GM18868 (cell line): Measurements from ENCODE around the gene ZC3H4.
"Not testable (repeated sequence)": the region's sequence is repeated elsewhere in the genome, so short reads cannot be mapped to it uniquely, and the experiment has no call there.

ENCODE experiments used
- ATAC-seq: cut with Tn5 transposase; IDR thresholded peaks from one replicate; pipeline ENCODE4 v1.9.1; 2021; ENCODE audit warnings: mild to moderate bottlenecking, moderate library complexity; ENCODE audit not compliant: unreplicated experiment

Gene ZC3H4

DNA sequence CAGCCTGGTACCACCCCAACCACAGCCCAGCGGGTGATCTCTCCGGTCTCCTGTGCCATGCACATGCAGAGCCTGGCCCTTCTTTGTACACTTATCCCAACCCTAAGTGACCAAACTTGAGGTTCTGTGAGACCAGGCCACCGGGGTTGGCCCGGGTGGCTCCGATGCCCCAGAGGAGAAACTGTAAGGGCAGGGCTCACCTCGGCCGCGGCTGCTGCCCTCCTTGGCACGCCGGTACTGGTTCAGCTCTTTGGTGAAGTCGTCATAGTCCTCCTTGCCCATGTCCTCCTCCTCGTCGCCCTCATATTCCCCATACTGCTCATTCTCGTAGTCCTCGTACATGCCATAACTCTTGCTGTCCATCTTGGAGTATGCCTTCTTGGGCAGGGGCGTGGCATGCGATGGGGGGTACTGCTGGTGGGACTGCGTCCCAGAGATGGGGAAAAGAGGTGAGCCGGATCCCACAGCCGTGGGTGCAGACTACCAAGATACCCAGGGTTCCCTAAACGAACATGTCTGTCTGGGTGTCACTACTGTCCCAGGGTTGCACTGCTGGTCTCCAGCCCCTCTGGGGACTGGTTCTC is 23.7 kb downstream of the ZC3H4 start:
- ATAC-seq: no peak

GRCh38 chr19:47086280-47086679 is 27.3 kb downstream of the ZC3H4 start:
- ATAC-seq: no peak

DNA sequence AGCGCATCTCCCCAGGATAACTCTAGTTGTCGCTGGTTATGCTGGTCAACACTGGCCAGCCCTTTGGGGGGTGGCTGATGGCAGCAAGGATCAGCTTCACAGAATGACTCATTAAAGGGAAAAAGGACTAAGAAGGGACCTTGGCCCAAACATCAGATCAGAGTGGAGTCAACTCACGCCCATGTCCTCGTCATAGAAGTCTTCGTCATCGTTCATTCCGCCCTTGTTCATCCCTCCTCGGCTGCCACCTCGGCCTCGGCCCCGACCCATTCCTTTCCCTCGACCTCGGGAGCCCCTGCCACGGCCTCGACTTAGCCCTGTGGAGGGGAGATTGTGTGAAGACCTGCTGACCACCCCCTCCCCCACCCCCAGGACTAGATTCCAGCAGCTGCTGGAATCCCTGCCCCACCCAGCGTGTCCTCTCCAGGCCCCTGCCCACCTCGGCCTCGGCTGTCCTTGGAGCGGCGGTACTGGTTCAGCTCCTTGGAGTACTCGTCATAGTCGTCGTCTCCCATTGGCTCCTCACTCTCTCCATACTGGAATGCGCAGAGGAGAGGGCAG is 28.6 kb downstream of the ZC3H4 start:
- no peak for ATAC-seq

DNA sequence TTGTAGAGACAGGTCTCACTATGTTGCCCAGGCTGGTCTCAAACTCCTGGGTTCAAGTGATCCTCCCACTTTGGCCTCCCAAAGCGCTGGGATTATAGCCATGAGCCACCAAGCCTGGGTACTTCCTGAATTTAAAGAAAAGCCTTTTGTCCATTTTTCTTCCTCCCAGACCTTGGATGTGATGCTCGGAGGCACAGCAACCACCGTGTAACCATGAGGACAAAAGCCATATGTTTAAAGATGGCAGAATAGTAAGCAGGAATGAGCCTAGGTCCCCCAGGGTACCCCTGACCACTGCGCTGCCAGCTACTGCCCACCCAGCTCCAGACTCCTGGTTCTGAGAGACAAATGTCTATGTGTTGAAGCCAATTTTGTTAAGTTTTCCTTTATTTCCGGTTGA is 31.1 kb downstream of the ZC3H4 start:
- ATAC-seq: no peak

- no peak for ATAC-seq
Measured at GRCh38 chr19:47081095-47081494, 32.5 kb downstream of the ZC3H4 start.

DNA sequence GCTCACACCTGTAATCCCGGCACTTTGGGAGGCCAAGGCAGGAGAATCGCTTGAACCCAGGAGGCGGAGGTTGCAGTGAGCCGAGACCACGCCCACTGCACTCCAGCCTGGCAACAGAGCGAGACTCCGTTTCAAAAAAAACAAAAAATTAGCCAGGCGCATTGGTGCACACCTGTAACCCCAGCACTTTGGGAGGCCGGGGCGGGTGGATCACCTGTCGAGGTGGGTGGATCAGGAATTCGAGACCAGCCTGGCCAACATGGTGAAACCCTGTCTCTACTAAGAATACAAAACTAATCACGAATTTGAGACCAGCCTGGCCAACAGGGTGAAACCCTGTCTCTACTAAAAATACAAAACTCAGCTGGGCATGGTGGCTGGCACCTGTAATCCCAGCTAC is 35.2 kb downstream of the ZC3H4 start:
- not testable (repeated sequence) for ATAC-seq

DNA sequence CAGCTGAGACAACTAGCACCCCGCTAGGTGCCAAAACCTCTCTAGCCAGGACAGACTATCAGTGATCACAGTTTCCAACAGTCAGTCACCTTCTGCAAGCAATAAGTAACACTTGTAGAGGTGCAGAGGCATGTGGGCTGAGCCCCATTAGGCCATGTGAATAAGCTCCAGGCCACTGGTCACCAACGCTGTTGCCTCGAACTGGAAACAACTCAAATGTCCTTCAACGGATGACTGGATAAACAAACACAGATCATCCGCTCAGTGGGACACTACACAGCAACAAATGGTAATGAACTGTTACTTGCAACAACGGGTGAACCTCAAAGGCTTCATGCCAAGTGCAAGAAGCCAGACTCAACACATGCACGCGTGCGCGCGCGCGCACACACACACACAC is 37.6 kb downstream of the ZC3H4 start:
- ATAC-seq: no peak

GRCh38 chr19:47075179-47075810 is 38.3 kb downstream of the ZC3H4 start:
- no peak for ATAC-seq

DNA sequence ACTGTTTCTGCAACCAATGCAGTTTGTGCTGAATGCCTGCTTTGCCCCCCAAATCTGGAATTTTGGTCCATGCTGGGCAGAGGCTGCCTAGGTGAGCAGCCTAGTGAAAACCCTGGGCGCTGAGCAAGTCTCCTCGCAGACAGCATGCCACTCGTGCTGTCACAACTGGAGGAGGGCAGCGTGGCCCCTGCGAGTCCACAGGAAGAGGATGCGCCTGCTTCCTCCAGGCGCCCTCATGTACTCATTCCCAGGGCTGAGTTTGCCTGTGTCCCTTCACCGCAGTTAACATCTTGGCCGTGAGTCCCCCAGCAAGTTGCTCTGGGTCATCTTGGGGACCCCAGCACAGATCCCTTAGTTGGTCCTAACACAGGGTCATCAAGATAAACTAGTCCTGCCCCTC is 39.0 kb downstream of the ZC3H4 start:
- ATAC-seq: no peak

DNA sequence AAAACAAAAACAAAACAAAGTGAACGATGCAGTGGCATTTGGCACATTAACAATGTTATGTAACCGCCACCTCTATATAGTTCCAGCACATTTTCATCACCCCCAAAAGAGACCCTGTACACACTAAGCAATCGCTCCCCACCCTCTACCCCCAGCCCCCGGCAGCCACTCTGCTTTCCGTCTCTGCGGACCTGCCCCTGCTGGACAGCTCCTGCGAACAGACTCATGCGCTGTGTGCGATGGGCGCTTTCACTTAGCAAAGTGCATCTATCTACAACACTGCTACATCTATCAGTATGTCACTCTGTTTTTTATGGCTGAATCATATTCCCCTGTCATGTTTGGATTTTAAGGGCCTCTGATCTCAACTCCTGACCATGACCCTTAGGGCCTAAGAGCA is 40.0 kb downstream of the ZC3H4 start:
- no peak for ATAC-seq

- ATAC-seq: no peak
Measured at GRCh38 chr19:47072323-47072722, 41.3 kb downstream of the ZC3H4 start.

DNA sequence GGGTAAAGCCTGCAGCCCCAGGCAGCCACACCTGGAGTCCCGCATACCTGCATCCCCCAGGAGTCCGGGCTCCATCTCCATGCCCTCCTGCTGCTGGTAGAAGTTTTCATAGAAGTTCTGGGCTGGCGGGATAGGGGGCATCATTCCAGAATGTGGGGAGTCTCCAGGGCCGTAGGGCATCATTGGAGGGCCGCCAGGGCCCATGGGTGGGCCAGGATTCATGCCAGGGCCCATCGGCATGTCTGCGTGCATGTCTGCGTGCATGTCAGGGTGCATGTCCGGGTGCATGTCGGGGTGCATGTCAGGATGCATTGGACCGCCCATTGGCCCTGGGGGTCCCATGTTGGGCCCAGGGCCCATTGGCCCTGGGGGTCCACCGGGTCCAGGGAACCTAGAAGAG is 41.8 kb downstream of the ZC3H4 start:
- no peak for ATAC-seq

DNA sequence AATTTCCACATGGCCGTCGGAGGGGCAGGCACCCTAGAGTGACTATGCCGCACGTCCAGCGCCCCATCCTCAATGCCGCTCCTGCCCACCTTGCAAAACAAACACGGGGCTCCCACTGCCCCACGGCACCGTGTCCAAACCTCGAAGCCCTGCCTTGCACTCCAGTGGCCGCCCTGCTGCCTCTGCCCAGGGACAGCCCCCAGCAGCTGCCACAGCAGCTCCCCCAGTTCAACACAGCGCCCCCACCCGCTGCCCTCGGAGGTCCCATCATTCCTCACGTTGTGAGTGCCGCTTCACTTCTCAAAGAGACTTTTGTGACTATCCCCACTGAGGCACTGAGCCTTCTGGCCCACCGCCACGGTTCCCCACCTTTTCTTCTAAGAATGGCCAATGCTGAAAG is 42.8 kb downstream of the ZC3H4 start:
- ATAC-seq: no peak

DNA sequence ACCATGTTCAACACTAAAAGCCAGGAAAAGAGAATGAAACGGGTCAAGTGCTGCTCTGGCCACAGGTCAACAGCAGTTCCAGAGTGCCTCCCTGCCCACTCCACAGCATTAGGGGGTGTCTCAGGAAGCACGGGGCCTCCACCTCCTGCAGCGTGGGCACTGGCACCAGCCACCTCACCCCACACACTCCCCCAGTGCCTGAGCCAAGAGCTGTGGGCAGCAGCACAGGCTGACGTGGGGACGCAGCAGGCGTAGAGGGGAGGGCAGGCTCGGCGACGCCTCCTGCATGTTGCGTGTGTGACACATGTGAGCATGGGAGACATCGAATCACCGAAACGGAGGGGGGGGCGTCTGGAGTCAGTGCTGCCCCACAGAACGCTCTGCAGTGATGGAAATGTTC is 43.8 kb downstream of the ZC3H4 start:
- no peak for ATAC-seq

GRCh38 chr19:47068876-47069406 is 44.6 kb downstream of the ZC3H4 start:
- ATAC-seq: no peak

DNA sequence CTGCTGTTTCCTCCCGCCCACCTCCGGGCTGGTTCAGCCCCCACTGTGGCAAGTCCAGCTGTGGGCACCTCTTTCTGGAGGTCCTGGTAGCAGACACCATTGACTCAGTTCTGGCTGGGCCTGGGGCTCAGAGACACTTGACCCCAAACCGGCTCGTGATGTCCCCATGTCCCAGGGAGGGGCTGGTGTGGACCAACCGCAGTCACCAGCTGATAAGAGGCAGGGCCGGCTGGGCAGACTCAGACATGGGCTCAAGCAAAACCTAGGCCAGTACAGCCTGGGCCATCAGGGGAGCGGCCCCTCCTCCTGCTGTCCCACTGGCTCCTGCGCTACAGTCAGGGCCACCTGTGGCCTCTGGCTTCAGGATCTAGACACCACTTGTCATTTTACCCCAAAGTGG is 45.3 kb downstream of the ZC3H4 start:
- no peak for ATAC-seq

DNA sequence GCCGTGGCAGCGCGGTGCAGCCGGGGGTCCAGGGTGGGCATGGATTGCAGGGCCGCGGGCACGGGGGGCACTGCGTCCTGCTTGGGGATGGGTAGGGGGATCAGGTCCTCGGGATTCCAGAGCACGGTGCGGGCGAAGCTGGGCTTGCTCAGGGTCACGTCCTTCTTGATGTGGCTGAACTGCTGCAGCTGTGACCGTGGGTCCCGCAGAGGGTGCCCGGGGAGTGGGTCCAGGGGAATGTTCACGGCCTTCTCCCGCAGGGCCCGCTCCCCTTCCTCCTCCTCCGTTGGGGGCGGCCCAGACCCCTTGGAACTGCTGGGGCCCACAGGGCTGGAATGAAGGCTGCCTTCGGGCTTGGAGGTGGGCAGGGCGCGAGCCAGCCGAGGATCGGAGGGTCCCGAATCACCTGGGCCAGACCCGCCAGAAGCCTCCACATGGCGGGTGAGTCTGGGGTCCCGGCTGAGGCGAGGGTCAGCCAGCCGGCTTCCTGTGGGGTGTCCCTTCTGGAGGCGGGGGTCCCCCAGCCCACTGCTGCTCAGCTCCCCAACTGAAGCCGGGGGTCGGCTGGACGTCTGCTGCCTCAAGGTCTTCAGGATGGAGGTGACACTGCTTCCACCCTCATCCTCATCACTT is 46.2 kb downstream of the ZC3H4 start:
- no peak for ATAC-seq

GRCh38 chr19:47066376-47067214 is 47.0 kb downstream of the ZC3H4 start:
- ATAC-seq: no peak

DNA sequence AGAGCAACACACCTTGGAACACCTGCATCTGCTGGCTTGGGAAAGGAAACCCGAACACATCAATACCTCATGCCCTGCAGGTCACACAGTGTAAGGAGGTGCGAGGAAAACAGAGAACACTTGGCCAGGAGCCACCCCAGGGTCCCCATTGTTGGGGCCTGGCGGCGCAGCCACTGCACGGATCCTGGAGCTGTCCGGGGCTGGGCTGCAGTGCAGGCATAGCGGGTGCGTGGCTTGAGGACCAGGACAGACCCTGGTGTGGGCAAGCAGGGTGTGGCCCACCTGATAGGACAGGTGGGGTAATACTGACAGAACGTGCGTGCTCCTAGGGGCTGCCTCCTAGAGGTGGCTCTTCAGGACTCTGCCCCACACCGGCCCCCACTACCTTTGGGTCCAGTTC is 48.3 kb downstream of the ZC3H4 start:
- no peak for ATAC-seq

DNA sequence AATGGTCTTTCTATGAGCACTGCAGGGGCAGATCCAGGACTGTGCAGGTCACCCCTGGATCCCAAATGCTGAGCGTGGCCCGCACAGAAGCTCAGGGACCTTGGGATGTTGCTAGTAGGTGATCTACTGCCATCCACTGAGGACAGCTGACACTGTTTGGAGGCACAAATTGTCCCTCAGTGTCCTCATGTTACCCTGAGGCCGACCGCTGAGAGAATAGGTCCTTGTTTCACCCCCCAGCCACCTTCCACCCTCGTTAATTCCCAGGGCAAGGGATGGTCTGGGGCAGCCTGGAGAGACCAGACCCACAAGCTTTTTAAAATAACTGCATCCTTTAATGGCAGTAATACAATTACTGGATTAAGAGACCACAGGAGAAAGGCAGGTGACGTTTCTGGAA is 49.7 kb downstream of the ZC3H4 start:
- ATAC-seq: no peak

GRCh38 chr19:47058621-47059022 is 55.0 kb downstream of the ZC3H4 start:
- no peak for ATAC-seq
